Measurements from ENCODE around the gene CNOT6L.
"Not testable (repeated sequence)": the region's sequence is repeated elsewhere in the genome, so short reads cannot be mapped to it uniquely, and the experiment has no call there.

The CNOT6L gene

DNA sequence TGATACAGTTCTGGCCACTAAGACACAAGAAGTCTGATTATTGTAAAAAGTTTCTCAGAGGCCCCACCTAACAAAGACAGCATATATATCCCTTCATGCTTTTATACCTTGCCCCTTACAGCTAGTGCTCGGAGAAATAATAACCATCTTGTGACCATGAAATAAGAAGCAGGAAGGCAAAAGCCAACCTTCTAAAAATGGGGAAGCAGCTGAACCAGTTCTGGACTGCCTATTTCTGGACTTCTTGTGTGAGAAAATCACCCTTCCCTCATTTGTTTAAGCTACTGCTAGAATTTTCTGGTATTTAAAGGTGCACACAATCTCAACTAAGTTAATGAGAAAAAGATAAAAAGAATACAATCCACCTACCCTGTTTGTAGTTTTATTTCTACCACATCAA lies 87.5 kb downstream of the CNOT6L start:
- Histone ChIP-seq H3K36me3 (ENCODE audit: insufficient read depth, low read length) (peaks cover 3% of the 10 kb centered on the region), H3K4me3 (ENCODE audit: low read length) (no peak overlapping the region)

GRCh38 chr4:77728420-77728819 lies 90.7 kb downstream of the CNOT6L start:
- H3K9me3 ChIP-seq (replicated peaks; ENCODE audit: low read length) = no peaks in the 10 kb centered on the region
- H3K4me2 ChIP-seq (ENCODE audit: low read length) = no peak overlapping the region
- no peaks in the 10 kb centered on the region for H3K27me3 ChIP-seq (ENCODE audit: control insufficient read depth, insufficient read depth, low read length)
- no peak overlapping the region for H3K9ac ChIP-seq (ENCODE audit: low read depth, low read length)
- peaks cover 3% of the 10 kb centered on the region for H3K36me3 ChIP-seq (ENCODE audit: insufficient read depth, low read length)
- H3K4me1 ChIP-seq (ENCODE audit: control insufficient read depth, insufficient read depth, low read length) = no peaks in the 10 kb centered on the region
- H3K4me3 ChIP-seq (ENCODE audit: low read length) = no peak overlapping the region

More for the DNA sequence above, 87.5 kb downstream of the CNOT6L start:
- H3K9me3 ChIP-seq (replicated peaks; ENCODE audit: low read length) = no peaks in the 10 kb centered on the region
- H3K27me3 ChIP-seq (ENCODE audit: control insufficient read depth, insufficient read depth, low read length) = no peaks in the 10 kb centered on the region
- H3K9ac ChIP-seq (ENCODE audit: low read depth, low read length) = no peak overlapping the region
- H3K4me1 ChIP-seq (ENCODE audit: control insufficient read depth, insufficient read depth, low read length) = no peaks in the 10 kb centered on the region
- H3K4me2 ChIP-seq (ENCODE audit: low read length) = no peak overlapping the region

DNA sequence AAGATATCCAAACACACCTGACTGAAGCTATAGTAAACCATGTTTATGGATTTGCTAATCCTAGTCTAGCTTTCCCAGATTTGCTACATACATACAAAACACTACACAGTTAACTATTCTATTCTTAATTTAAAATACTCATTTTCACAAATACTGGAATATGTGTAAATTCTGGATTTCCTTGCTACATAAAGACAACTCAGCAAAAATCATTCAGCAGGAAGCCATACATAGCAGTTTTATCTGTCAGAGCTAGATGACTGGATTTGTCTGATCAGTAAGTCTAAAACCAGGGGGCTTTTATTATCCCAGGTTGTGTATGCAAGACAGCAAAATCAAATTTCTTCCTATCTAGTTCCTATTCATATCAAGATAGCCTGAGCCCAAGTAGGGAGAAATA lies 98.1 kb downstream of the CNOT6L start:
- H3K4me2 ChIP-seq (ENCODE audit: low read length) = no peak overlapping the region
- no peaks in the 10 kb centered on the region for H3K27me3 ChIP-seq (ENCODE audit: control insufficient read depth, insufficient read depth, low read length)
- no peaks in the 10 kb centered on the region for H3K4me1 ChIP-seq (ENCODE audit: control insufficient read depth, insufficient read depth, low read length)
- no peaks in the 10 kb centered on the region for H3K9me3 ChIP-seq (replicated peaks; ENCODE audit: low read length)
- no peak overlapping the region for H3K4me3 ChIP-seq (ENCODE audit: low read length)
- H3K36me3 ChIP-seq (ENCODE audit: insufficient read depth, low read length) = no peaks in the 10 kb centered on the region
- no peak overlapping the region for H3K9ac ChIP-seq (ENCODE audit: low read depth, low read length)

DNA sequence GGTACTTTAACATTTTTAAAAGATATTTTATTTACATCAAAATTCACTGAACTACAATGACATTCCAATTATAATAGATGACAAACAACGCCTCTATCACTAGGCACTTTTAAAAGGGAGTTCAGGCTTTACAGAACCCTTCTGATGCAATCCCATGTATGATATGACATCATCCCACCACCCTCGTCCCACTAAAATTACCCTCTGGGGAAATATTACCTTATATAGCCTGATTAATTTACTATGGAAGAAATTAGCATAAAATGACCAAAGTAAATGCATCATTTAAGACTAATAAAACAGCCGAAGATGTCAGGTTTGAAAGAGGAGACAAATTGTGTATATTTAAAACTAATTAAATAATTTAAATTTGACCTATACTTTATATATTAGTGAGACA lies 100.7 kb downstream of the CNOT6L start:
- H3K4me1 ChIP-seq (ENCODE audit: control insufficient read depth, insufficient read depth, low read length); H3K36me3 ChIP-seq (ENCODE audit: insufficient read depth, low read length); H3K4me2 ChIP-seq (ENCODE audit: low read length); H3K27me3 ChIP-seq (ENCODE audit: control insufficient read depth, insufficient read depth, low read length); H3K9ac ChIP-seq (ENCODE audit: low read depth, low read length); H3K9me3 ChIP-seq (replicated peaks; ENCODE audit: low read length); H3K4me3 ChIP-seq (ENCODE audit: low read length): not testable (repeated sequence)

DNA sequence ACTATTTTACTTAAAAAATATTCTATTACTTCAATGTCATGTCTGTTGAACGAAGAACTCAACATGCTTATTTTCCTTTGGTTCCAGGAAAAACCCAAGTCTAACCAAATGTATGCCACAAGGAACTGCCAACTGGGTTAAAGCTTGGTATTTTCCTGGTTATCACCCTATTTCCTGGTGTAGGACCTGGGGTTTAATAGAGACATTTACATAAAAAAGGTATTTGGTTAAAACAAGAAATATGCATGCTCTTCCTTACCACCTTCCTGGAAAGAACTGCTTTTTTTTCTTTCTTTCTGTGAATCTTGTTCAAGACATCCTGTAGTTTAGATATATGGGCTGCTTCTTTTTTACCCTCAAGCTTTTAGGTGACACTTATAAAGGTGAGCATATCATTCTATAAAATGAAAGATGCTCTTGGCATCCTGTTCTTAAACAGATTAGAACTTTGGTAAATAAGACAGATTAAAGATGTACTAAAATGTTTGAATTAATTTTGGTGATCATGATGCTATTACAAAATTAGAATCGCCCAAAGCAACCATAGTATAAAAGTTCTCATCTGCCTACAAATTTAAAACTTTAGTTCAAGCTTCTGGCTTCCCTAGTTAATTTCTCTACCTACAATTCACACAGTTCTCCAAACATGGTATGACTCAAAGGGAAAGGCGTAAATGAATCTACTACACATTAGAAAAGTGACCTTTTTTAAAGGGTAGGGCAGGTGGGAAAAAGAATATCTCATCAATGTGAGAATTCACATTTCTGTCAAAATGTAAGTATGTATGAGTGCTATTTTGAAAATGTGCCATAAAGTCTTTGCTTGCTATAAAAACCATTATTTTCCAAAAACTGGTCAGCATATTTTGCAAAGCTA lies 103.5 kb downstream of the CNOT6L start:
- H3K27me3 ChIP-seq (ENCODE audit: control insufficient read depth, insufficient read depth, low read length) = no peaks in the 10 kb centered on the region
- no peaks in the 10 kb centered on the region for H3K36me3 ChIP-seq (ENCODE audit: insufficient read depth, low read length)
- H3K4me3 ChIP-seq (ENCODE audit: low read length) = no peak overlapping the region

GRCh38 chr4:77714514-77714913 lies 104.7 kb downstream of the CNOT6L start:
- Histone ChIP-seq H3K36me3 (ENCODE audit: insufficient read depth, low read length) (no peaks in the 10 kb centered on the region), H3K4me1 (ENCODE audit: control insufficient read depth, insufficient read depth, low read length) (no peaks in the 10 kb centered on the region), H3K27me3 (ENCODE audit: control insufficient read depth, insufficient read depth, low read length) (no peaks in the 10 kb centered on the region), H3K9ac (ENCODE audit: low read depth, low read length) (no peak overlapping the region), H3K4me2 (ENCODE audit: low read length) (no peak overlapping the region), H3K4me3 (ENCODE audit: low read length) (no peak overlapping the region), H3K9me3 (replicated peaks; ENCODE audit: low read length) (no peaks in the 10 kb centered on the region)

More for the DNA sequence above, 103.5 kb downstream of the CNOT6L start:
- H3K4me2 ChIP-seq (ENCODE audit: low read length) = no peak overlapping the region
- no peak overlapping the region for H3K9ac ChIP-seq (ENCODE audit: low read depth, low read length)
- H3K9me3 ChIP-seq (replicated peaks; ENCODE audit: low read length) = no peaks in the 10 kb centered on the region
- no peaks in the 10 kb centered on the region for H3K4me1 ChIP-seq (ENCODE audit: control insufficient read depth, insufficient read depth, low read length)

DNA sequence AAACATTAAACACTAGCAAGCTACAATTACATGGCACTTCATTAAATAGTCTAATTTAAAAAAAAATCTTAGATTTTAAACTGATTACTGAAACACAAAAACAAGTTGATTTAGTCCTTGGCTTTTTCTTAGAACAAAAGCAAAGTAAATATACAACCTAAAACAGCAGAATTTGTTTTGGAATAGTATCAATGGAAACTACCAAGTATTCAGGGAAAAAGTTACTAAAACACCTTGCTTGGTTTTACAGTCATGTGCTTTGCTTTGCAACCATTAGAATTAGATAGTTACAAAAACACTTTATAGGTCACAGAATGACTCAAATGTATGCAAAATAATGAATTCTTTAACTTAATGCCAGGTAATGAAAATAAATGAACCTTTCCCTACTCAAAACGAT lies 105.3 kb downstream of the CNOT6L start:
- H3K4me3 ChIP-seq (ENCODE audit: low read length) = no peak overlapping the region
- no peaks in the 10 kb centered on the region for H3K9me3 ChIP-seq (replicated peaks; ENCODE audit: low read length)
- H3K4me2 ChIP-seq (ENCODE audit: low read length) = no peak overlapping the region
- no peaks in the 10 kb centered on the region for H3K36me3 ChIP-seq (ENCODE audit: insufficient read depth, low read length)
- no peaks in the 10 kb centered on the region for H3K27me3 ChIP-seq (ENCODE audit: control insufficient read depth, insufficient read depth, low read length)
- H3K9ac ChIP-seq (ENCODE audit: low read depth, low read length) = no peak overlapping the region
- no peaks in the 10 kb centered on the region for H3K4me1 ChIP-seq (ENCODE audit: control insufficient read depth, insufficient read depth, low read length)

DNA sequence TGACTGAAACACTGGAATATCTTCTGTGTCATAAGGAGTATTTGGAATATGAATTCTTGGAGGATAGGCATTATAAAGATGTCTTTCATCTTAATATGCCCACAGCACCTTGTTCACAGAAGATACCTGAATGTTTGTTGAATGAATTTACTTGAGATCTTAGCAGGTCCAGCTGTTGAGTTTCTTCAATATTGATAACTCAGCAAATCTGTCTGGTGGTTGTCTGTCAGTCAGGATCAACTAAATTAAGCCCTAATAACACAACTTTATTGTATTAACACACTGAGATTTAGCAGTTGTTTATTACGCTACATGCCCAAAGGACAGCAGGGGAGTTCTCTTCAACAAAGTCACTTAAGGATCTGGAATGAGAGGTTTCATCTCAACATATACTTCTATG lies 106.5 kb downstream of the CNOT6L start:
- Histone ChIP-seq H3K4me1 (ENCODE audit: control insufficient read depth, insufficient read depth, low read length) (no peaks in the 10 kb centered on the region), H3K36me3 (ENCODE audit: insufficient read depth, low read length) (no peaks in the 10 kb centered on the region), H3K9ac (ENCODE audit: low read depth, low read length) (no peak overlapping the region), H3K27me3 (ENCODE audit: control insufficient read depth, insufficient read depth, low read length) (no peaks in the 10 kb centered on the region), H3K9me3 (replicated peaks; ENCODE audit: low read length) (no peaks in the 10 kb centered on the region), H3K4me3 (ENCODE audit: low read length) (no peak overlapping the region), H3K4me2 (ENCODE audit: low read length) (no peak overlapping the region)

GRCh38 chr4:77711469-77711868 lies 107.7 kb downstream of the CNOT6L start:
- H3K4me3 ChIP-seq (ENCODE audit: low read length) = no peak overlapping the region
- H3K27me3 ChIP-seq (ENCODE audit: control insufficient read depth, insufficient read depth, low read length) = no peaks in the 10 kb centered on the region
- no peaks in the 10 kb centered on the region for H3K4me1 ChIP-seq (ENCODE audit: control insufficient read depth, insufficient read depth, low read length)
- no peak overlapping the region for H3K9ac ChIP-seq (ENCODE audit: low read depth, low read length)
- H3K36me3 ChIP-seq (ENCODE audit: insufficient read depth, low read length) = no peaks in the 10 kb centered on the region
- H3K9me3 ChIP-seq (replicated peaks; ENCODE audit: low read length) = no peaks in the 10 kb centered on the region
- no peak overlapping the region for H3K4me2 ChIP-seq (ENCODE audit: low read length)

DNA sequence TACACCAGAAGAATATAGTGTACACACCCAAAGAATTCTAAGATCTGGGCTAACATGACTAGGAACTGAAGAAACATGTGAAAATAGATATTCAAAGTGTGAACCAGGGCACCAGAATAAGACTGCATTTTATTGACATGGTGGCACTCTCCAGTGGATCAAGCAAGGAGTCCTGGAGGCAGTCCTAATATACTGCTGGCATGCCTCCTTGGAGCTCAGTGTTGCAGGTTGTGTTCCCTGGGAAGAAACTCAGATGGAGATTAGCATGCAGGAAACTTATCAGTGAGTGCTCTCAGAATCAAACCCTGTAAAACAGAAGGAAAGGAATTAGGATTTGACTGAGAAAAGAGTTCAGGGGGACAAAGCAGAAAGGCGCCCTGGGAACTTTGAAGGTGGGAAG lies 108.5 kb downstream of the CNOT6L start:
- no peak overlapping the region for H3K9ac ChIP-seq (ENCODE audit: low read depth, low read length)
- H3K4me1 ChIP-seq (ENCODE audit: control insufficient read depth, insufficient read depth, low read length) = no peaks in the 10 kb centered on the region
- H3K4me3 ChIP-seq (ENCODE audit: low read length) = no peak overlapping the region
- no peaks in the 10 kb centered on the region for H3K27me3 ChIP-seq (ENCODE audit: control insufficient read depth, insufficient read depth, low read length)
- no peak overlapping the region for H3K4me2 ChIP-seq (ENCODE audit: low read length)
- H3K9me3 ChIP-seq (replicated peaks; ENCODE audit: low read length) = no peaks in the 10 kb centered on the region
- no peaks in the 10 kb centered on the region for H3K36me3 ChIP-seq (ENCODE audit: insufficient read depth, low read length)

DNA sequence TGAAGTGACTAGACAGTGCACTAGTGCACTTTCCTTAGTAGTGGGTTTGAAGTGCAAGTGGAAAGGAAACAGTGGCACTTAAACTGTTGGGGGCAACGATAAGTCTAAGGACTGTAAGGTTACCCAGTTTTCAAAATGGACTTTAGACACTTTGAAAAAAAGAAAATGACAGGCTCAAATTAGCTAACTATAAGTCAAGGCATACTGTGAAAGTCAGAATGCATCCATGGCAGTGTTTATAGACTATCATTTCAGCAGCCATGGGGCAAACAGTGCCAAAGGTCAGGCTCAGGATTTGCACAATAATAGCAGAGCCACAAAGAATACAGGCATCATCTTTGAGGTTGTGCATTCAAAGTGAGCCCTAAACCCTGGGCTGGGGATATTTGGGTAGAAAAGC lies 109.1 kb downstream of the CNOT6L start:
- H3K36me3 ChIP-seq (ENCODE audit: insufficient read depth, low read length) = no peaks in the 10 kb centered on the region
- H3K4me3 ChIP-seq (ENCODE audit: low read length) = no peak overlapping the region
- H3K27me3 ChIP-seq (ENCODE audit: control insufficient read depth, insufficient read depth, low read length) = no peaks in the 10 kb centered on the region
- no peaks in the 10 kb centered on the region for H3K9me3 ChIP-seq (replicated peaks; ENCODE audit: low read length)
- no peaks in the 10 kb centered on the region for H3K4me1 ChIP-seq (ENCODE audit: control insufficient read depth, insufficient read depth, low read length)
- no peak overlapping the region for H3K9ac ChIP-seq (ENCODE audit: low read depth, low read length)
- no peak overlapping the region for H3K4me2 ChIP-seq (ENCODE audit: low read length)

- Histone ChIP-seq H3K9me3 (replicated peaks; ENCODE audit: low read length) (no peaks in the 10 kb centered on the region), H3K4me1 (ENCODE audit: control insufficient read depth, insufficient read depth, low read length) (no peaks in the 10 kb centered on the region), H3K27me3 (ENCODE audit: control insufficient read depth, insufficient read depth, low read length) (no peaks in the 10 kb centered on the region), H3K36me3 (ENCODE audit: insufficient read depth, low read length) (no peaks in the 10 kb centered on the region), H3K4me3 (ENCODE audit: low read length) (no peak overlapping the region), H3K9ac (ENCODE audit: low read depth, low read length) (no peak overlapping the region), H3K4me2 (ENCODE audit: low read length) (no peak overlapping the region)
Observed at GRCh38 chr4:77706717-77707116, 112.5 kb downstream of the CNOT6L start.
